NCI-H2107 treated with DMSO at 0.1 percent for 48 hours (cell line): Measurements from ENCODE around the gene BCL2L15.

Experiments
- DNase-seq: peaks from one replicate; lab custom pipeline; 2025; ENCODE audit not compliant: unreplicated experiment; lab: John Stamatoyannopoulos, UW

Gene BCL2L15

DNA sequence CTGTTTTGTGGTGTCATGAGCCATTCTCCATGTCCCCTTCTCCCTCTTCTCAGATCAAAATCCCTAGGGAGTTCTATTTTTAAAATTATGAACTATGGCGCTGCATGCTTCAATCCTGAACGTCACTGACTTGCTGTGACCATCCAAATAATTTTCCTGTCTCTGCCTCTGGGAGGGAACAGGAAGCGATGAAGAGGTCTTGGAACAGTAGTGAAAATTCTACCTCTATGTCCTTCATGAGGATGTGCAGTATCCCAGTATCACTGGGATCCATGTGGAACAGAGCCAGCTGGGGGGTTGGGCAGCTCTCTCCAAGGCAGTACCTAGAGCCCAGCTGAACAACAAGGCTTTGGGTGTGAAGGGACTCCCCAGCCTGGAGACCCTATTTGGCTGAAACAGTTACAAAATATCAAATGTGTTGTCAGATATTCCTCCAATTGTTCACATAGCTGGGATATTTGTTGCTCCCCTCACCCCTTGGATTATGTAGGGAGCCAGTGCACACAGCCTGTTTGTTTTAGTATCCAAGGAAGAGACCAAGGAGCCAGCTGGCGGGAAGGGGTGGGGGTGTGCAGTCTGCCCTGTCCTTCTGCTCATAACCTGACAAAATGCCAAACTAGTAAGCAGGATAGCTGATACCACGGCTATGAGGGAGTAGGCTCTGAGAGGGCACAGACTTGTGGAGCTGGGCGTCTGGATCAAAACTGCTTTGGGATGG is 25.4 kb upstream of the BCL2L15 start:
- DNase-seq = peak; percentile 18

DNA sequence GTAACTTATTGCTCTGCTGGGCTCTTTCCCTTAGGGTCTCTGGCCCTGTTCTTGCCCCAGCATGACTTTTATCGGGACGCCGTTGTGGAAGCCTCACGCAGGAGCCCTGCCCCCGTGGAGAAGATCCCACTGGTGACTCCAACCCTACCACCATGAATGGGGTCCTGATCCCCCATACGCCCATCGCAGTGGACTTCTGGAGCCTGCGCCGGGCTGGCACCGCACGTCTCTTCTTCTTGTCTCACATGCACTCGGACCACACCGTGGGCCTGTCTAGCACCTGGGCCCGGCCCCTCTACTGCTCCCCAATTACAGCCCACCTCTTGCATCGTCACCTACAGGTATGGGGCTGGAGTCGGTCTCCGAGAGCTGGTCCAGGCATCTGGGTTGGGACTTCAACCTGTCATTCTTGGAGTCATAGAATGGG is 18.1 kb upstream of the BCL2L15 start:
- DNase-seq = peak; percentile 24

DNA sequence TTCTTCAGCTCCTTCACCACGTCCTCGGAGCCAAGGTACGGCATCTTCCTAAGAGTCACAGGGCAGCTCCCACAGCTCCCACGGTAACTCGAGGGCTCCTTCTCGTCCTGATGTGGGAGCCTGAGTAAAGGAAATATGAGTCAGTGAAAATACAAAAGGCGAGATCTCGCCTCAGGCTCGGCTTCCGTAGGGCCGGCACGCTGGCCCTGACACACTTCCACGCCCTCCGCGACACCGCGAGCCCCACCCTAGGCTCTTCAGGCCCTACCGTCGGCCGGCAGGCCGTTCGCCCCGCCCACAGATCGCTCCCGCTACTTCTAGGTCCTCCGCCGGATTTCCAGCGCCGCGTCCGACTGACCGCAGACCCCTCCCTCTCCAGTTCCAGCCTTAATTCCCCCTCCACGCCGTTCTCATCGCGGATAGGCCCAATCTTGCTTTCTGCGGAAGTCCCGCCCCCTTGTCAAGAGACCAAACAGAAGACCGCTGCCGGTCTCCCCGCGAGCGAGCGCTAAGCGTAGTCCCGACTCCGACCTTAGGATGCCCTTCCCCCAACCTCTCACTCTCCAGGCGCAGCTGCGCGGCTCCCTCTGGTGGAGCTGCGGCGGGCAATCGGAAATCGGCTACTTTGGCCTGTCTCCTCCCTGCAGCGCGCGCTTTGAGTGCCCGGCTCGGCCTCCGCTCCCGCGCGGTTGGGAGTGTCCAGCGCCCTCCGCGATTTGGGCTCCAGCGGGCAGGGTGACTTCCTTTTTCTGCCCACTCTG is 17.5 kb upstream of the BCL2L15 start, which contains the start of the genes AP4B1 and DCLRE1B:
AP4B1 (minus strand) TSS at position 126 of the 761 bp plus-strand sequence; CDS start at position 44, 82 bp downstream.
DCLRE1B (plus strand) TSS at position 653 of the 761 bp plus-strand sequence. CDS start 261 bp downstream, outside the sequence.
- peak; percentile 99 for DNase-seq

DNA sequence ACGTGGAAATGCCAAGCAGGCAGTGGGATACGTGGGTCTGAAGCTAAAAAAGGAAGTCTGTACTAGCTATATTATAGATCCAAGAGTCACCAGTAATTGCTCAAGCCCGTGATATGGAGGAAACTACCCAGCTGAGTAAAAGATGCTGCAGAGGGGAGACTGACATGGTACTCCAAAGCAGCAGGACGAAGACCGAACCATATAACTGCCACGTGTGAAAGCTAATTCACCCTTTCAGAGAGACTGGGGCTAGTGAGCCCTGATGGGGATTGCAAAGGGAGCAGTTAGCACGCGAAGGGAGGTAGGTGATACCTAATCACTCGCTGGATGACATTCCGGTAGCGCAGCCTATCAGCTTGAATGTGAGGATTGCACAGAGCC is 16.9 kb upstream of the BCL2L15 start:
- DNase-seq = peak; percentile 69

DNA sequence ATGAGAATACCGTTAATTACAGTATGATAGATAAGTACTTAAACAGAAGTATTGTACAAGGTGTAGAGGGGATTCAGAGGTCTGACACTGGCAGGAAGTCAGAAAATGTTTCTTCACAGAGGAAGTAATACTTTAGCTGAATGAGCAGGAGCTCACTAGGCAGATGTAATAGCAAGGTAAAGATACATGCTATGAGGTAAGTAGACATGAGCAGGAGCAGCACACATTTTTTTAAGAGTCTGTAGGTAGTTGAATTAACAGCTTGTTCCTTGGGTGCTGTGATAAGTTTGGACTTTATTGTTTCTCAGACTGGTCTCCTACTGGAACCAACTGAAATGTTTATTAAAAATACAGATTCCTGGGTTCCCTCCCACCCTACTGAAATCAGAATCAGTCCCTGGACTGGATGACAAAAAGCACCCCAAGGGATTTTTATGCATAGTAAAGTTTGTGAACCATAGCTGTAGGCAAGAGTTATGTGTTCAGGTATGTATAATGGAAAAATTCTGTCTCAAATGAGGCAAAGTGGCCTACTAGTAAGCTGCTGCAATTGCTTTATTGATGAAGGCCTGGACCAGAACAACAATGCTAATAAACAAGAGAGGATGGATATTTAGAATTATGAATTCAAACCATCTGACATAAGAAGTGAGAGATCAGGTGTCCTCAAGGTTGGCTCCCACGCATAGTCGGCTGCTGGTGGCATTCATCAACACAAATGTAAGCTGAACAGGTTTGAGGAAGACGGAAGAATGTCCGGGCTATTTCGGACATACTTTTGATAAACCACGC is 16.3 kb upstream of the BCL2L15 start:
- DNase-seq = no peak

DNA sequence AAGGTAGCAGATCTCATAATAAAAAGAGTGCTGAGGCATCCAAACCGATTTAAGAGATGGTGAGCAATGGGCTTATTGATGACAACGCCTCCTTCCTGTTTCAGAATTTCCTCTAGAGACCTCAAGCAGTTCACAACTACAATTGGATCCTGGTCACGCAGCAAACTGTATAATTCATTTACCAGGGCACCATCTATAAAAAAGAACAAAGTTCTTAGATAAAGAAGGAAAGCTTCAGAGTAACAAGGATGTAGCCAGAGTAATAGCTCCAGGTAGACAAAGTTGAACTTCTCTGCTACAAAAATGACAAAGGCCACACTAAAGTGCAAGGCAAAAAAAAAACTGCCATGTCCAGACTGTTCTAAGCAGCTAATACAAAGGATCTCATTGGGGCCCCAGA is 13.8 kb upstream of the BCL2L15 start:
- no peak for DNase-seq

DNA sequence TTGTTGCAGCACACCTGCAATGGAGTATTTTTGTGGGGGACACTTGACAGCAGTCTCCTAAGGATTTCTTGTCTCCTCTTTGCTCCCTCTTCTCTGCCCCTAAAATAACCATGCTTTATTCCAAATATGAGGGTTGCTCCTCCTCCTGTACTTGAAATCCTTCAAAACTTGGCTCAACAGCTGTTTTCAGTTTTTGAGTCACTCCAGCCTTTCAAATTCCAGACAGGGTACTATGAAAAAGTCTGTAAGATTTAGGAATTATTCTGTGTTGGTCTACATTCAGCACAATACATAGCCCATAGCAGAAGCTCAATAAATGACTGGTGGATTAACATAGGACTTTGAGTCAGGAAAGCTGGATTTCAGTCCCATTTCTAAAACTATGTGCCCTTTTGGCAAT is 11.7 kb upstream of the BCL2L15 start:
- no peak for DNase-seq

DNA sequence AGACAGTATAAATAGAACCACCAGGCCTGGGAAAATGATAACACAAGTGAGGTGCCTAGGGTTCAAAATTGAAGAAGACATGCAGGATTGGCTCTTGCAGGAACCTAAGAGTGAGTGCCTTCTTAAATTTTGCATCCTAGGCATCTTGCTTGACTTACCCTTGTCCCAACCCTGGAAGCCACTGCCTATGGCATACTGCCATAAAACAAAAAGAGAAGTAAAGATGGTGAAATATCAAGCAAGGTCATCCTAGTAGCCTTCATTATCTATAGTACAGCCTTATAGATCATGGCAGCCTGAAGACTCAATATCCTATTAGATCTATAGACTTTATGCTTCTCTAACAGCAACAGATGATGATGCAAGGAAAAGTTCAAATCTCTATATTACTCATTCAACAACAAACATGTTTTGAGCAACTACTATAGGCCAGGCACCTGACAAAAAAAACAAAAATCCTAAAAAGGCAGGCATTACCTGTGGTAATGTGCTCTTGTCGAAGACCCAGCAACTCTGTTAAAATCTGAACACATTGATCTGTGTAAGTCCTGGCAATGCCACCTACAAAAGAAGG is 10.9 kb upstream of the BCL2L15 start:
- DNase-seq = no peak

DNA sequence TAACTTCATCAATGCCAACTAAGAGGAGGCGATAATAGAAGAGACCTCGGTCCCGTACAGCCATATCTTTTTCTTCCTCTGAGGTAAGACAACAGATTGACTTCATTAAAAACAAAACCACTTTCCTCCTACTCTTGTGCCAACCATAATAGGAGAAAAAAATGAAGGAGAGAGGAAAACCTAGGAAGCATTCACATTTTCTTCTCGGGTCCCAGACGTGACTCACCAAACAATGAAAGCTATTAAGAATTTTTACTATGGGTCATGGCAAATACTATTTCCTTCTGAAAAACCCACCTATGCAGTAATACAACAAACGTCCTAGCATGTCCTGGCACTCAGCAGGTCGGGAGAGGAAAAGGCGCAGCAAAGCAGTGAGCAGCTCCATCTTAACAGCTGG is 8.6 kb upstream of the BCL2L15 start:
- no peak for DNase-seq

DNA sequence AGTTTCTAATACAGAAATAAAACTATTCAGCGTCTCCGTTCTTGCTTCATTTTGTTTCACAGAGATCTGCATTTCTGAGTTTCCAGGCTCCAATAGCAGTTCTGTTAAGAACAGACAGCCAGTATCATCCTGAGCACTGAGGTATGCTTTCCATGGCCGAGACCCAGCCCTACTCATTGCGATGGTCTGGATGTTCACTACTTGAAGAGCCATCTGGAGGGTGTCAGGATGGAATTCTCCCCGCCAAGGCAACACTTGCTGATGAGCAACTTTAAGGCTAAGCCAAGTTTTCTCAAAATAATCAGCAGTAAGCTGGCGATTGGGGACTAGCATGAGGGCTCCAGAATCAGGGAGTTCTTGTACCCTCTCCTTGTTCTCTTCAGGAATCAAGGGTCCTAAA is 7.7 kb upstream of the BCL2L15 start:
- no peak for DNase-seq

DNA sequence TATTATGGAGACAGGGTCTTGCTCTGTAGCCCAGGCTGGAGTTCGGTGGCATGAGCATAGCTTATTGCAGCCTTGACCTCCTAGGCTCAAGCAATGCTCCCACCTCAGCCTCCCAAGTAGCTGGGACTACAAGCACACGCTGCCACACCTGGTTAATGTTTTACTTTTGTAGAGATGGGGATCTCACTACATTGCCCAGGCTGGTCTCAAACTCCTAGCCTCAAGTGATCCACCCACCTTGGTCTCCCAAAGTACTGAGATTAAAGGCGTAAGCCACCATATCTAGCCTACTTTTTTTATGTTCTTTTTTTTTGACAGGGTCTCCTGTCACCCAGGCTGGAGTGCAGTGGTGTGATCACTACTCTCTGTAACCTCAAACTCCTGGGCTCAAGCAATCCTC is 5.9 kb upstream of the BCL2L15 start:
- no peak for DNase-seq

DNA sequence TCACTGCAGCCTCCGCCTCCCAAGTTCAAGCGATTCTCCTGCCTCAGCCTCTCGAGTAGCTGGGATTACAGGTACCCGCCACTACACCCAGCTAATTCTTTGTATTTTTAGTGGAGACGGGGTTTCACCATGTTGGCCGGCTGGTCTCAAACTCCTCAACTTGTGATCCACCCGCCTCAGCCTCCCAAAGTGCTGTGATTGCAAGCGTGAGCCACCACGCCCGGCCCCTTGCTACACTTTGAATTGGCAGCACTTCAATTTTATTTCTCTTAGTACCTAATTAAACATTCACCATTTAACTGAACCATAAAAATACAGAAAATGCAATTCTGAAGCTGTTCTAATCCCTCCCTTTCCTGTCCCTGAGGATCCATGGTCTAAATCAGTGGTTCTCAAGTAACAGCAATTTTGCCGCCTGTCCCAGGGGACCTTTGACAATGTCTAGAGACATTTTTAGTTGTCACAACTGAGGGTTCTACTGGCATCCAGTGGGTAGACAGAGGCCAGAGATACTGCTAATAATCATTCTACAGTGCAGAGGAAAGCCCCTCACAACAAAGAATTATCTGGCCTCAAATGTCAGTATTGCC is 4.3 kb upstream of the BCL2L15 start:
- no peak for DNase-seq

DNA sequence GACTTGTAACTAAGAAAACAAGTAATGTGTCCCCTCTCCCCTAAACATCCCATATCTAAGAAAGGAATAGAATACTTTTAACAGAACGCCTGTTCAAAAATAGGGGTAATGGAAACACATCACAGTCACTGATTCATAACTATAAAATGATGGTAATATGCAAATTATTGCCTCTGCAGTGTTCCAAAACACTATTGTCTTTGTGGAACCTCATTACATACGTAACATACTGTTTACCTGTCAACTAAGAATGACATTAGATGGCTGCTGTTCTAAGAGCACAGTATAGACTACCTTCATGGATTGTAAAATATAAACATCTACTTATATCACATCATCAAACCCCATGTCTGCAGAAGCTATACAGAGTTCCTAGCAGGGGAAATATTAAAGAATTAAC is 3.4 kb upstream of the BCL2L15 start:
- DNase-seq = no peak

DNA sequence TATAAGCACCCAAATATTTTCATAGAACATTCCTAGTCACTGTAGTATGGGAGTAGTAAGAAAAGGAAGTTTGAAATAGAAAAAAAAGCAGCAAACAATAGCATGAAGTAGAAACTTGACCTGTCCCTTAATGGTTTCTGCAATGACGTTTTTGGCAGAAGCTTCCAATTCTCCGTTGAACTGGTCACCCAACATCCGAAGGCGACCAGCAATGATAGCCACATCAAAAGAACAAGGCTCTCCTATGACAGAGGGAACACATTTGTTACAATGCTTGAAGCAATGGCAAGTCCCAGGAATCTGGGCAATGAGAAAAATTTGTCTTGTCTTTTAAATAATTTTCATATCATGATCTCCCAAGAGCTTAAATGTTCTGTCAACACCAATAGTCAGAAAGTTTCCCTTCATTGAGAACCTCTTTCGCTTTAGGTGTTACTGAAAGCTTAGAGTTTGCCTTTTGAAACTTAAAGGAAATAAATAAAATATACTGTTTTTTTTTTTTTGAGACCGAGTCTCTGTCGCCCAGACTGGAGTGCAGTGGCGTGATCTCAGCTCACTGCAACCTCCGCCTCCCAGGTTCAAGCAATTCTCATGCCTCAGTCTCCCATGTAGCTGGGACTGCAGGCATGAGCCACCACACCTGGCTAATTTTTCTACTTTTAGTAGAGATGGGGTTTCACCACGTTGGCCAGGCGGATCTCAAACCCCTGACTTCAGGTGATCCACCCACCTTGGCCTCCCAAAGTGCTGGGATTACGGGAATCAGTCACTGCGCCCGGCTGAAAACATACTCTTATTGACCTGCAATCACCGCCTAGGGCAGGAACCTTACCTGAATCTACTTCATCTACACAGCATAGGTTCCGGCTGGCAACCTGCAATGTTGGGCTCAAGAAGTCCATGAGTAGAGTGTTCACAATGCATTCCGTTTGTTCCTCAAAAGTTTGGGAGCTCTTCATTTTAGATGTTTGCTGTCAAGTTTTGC is 672 bp downstream of the BCL2L15 start:
- no peak for DNase-seq

DNA sequence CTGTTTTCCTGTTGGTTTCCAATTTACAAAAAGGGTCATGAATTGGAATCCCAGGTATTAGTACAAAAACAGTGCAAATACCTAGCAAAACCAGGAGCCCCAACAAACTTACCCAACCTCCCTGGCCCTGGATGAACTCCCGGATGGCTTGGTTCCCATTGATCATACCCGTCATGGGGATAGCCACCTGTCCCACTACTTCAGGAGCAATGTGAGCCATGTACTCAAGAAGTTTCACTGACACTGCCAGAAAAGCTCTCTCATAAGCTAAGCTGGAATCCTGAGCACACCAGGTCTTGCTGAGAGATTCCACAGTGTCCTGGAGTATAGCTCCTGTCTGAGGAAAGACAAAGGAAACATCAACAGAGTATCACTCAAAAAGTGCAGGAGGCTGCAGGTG is 5.7 kb downstream of the BCL2L15 start:
- DNase-seq = no peak

DNA sequence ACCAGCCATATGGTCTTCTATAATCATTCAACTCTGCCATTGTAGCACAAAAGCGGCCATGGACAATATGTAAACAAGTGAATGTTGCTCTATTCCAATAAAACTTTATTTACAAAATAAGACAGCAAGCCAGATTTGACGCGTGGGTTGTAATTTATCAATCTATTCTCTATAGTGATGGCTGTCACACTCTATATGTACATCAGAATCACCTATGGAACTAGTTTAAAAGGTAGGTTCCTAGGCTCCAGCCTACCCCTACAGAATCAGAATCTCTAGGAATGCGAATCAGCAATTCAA is 7.7 kb downstream of the BCL2L15 start:
- DNase-seq = no peak

DNA sequence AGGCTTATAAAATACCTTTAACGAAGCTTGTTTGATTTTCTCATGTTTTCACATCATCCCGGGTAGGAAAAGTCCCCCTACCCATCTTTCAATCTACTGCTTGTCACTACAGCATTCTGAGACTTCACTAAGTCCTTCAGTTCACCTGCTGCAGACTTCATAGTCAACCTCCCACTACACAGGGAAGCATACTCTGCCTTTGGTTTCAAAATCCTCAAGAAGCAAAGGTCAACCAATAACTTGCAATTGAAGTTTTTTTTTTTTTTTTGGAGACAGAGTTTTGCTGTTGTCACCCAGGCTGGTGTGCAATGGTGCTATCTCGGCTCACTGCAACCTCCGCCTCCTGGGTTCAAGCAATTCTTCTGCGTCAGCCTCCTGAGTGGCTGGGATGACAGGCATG is 11.2 kb downstream of the BCL2L15 start:
- no peak for DNase-seq

DNA sequence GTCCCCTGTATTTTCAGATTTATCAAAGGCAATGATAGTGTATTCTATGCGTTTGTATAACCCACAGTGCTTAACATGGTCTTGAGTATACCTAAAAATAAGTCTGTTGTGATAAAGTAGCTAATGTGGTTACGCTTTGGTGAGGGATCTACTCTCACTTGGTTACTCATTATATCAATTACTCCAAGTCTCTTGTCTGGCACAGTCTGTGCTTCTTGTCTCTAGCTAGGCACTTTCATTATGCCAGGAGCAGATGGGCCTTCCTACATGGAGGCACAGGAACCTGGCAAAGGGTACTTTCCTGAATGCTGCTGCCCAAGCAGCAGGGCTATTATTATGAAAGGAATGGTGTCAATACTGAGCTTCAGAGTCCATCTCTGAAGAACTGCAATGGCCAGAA is 11.7 kb downstream of the BCL2L15 start:
- DNase-seq = no peak

DNA sequence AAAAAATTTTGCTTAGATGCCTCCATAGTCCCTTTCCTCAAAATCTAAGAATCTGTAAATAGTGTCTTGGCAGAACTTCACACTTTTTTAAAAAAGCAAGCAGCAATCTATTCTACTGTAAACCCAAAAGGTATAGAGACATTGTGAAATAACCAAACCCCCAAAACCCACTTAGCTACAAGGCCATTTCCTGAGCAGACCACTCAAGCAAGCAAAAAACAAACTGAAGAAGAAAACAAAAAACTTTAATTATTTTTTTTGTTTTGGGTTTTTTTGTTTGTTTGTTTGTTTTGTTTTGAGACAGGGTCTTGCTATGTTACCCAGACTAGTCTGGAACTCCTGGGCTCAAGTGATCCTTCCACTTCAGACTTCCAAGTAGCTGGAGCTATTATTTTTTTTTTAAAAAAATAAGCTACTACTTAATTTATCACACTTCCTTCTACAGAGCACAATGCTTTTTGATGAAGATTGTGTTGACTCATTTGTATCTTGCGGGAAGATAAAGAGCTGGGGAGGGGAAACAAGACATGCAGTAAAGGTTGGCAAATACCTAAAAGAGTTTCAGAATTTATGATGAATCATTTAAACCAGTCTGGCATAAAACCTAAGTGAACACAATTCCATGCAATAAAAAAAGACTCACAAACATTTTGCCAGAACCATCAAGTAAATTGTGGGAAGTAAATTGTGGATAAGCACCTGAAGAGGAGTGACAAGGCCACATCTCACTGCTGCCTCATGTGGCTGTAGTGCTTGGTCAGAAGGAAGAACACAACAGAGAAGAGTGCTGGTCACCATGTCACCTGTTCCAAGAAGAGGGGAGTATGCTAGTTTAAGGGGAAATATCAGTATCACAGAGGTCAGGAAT is 13.1 kb downstream of the BCL2L15 start:
- peak; percentile 10 for DNase-seq
